Measurements from ENCODE around the gene FILIP1.

The FILIP1 gene
- 0 reads per million in 2 donors for total RNA-seq

GRCh38 chr6:75493400-75494064 lies at the start of gene FILIP1:
Gene FILIP1, minus strand, starts transcription at chr6:75493800. Its CDS starts 78,828 bp downstream, at chr6:75414972.
- DNase-seq, result no peak

- no peak for DNase-seq
These were observed 49.7 kb upstream of the FILIP1 start for GRCh38 chr6:75543311-75543710.

GRCh38 chr6:75539136-75539535 lies 45.5 kb upstream of the FILIP1 start:
- no peak for DNase-seq

GRCh38 chr6:75532521-75532920 lies 38.9 kb upstream of the FILIP1 start:
- DNase-seq, result no peak

GRCh38 chr6:75531174-75531573 lies 37.6 kb upstream of the FILIP1 start:
- no peak for DNase-seq

GRCh38 chr6:75530696-75531095 lies 37.1 kb upstream of the FILIP1 start:
- DNase-seq, result no peak

- no peak for DNase-seq
These were observed 34.8 kb upstream of the FILIP1 start for GRCh38 chr6:75528423-75528822.

GRCh38 chr6:75526502-75527127 lies 33.0 kb upstream of the FILIP1 start:
- DNase-seq, result peak; percentile 31

GRCh38 chr6:75525682-75526081 lies 32.1 kb upstream of the FILIP1 start:
- DNase-seq, result no peak

GRCh38 chr6:75524322-75524972 lies 30.8 kb upstream of the FILIP1 start:
- DNase-seq, result no peak

GRCh38 chr6:75516757-75517156 lies 23.2 kb upstream of the FILIP1 start:
- DNase-seq, result no peak

GRCh38 chr6:75512591-75512990 lies 19.0 kb upstream of the FILIP1 start:
- DNase-seq, result no peak

GRCh38 chr6:75505424-75505823 lies 11.8 kb upstream of the FILIP1 start:
- DNase-seq, result no peak

GRCh38 chr6:75504465-75505222 lies 11.0 kb upstream of the FILIP1 start:
- no peak for DNase-seq

- no peak for DNase-seq
These were observed 9.7 kb upstream of the FILIP1 start for GRCh38 chr6:75503291-75503690.

GRCh38 chr6:75502884-75503283 lies 9.3 kb upstream of the FILIP1 start:
- no peak for DNase-seq

- DNase-seq, result no peak
These were observed 8.2 kb upstream of the FILIP1 start for GRCh38 chr6:75501756-75502155.

GRCh38 chr6:75499640-75500039 lies 6.0 kb upstream of the FILIP1 start:
- no peak for DNase-seq

GRCh38 chr6:75498862-75499261 lies 5.3 kb upstream of the FILIP1 start:
- DNase-seq, result no peak

- no peak for DNase-seq
These were observed 4.4 kb upstream of the FILIP1 start for GRCh38 chr6:75497994-75498393.

- no peak for DNase-seq
These were observed 1.4 kb upstream of the FILIP1 start for GRCh38 chr6:75495011-75495410.

- DNase-seq, result no peak
These were observed 690 bp upstream of the FILIP1 start for GRCh38 chr6:75494290-75494689.

GRCh38 chr6:75492386-75493153 lies 1.0 kb downstream of the FILIP1 start:
- no peak for DNase-seq
